HG03432 (cell line): ENCODE results near the gene TMEM223.
"Not testable (repeated sequence)": the region's sequence is repeated elsewhere in the genome, so short reads cannot be mapped to it uniquely, and the experiment has no call there.

ENCODE experiments used
- ATAC-seq: cut with Tn5 transposase; IDR thresholded peaks from one replicate; pipeline ENCODE4 v1.9.1; 2021; ENCODE audit warnings: mild to moderate bottlenecking, moderate library complexity; ENCODE audit not compliant: unreplicated experiment

Gene TMEM223

DNA sequence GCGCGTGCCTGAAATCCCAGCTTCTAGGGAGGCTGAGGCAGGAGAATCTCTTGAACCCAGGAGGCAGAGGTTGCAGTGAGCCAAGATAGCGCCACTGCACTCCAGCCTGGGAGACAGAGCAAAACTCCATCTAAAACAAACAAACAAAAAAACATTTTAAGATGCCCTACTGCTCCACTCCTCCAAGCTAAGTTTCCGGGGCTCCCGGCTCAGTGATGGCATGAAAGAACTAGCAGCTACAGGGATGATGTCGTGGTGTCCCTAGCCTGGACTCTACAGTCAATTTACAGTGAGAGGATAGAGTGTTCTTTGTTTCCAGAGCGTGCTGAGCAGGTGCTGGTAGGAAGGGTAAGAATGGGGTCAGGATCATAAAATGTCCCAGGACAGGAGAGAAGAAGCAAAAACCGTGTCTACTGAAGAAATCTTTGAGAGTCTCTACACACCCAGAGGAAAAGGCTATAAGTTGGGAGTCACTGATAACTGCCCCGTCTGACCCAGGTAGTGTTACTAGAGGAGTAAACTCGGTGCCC, 36.7 kb downstream of the TMEM223 start:
- no peak for ATAC-seq

DNA sequence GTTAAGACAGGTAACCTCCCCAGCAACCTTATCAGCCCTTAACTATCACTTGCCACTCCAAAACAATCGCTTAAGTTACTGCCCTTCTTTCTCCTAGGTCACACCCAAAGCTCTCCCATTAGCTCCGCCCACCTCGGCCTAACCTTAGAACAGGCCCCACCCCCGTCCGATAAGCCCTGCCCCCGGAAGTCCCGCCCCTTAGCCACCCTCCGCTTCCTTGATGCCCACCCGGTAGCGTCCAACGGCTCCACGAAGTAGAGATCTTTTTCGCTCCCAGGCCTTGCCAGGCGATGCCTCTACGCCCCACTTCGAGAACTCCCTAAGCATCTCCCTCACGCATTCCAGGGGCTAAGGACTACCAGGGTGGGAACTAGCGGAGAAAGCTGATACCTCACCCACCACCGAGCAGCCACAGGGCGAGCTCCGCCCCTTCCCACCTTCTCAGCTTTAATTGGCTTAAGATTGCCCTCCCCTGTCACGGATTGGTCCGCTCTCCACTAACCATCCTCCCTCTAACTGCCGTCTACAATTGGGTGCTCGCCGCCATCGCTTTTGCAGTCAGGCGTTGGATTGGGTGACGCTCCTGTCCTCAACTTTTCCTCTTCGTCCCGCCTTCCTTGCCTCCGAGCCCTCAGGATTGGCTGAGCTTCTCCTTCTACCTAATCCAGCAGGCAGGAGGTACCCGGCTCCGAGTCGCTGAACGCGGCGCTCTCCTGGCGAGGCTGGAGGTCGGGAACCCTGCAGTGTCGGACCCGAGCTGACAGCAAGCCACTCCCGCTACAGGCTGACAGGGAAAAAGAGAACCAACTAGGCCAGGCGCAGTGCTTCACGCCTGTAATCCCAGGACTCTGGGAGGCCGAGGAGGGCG, 37.8 kb downstream of the TMEM223 start, which contains the start of gene ZBTB3:
Gene ZBTB3, minus strand, starts transcription at position 425 of the 868 bp plus-strand sequence. CDS start 496 bp downstream, outside the sequence.
- ATAC-seq, result peak; percentile 94

DNA sequence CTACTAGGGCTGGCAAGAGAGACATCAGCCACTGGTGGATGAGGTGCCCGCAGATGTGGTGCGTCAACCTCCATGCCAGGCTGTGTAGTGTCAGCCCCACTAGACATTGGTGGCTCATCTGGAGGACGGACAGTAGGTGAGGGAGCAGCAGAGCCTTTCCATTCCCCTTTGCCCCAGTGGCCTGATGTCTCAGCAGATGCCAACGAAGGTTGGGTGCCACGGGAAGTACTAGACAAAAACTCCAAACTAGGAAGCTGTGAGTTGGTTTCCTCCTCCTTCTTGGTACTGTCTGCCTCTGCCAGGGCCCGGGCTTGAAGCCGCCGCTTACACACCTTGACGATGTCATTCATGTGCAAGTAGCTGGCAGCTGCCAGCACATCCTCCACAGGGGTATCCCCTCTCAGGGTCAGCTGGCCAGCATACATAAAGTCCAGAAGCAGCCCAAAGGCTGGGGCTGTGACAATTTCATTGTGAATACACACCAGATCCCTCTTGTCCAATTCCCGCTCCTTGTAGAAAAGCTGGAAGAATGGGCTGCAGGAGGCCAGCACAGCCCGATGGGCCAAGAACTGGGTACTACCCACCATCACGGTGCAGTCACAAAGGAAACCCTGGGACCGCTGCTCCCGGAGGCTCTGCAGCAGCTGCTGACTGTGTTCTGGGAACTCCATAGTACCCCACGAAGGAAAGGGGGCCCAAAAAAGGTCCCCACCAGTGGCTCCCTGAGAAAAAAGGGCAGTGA, 38.6 kb downstream of the TMEM223 start:
- ATAC-seq, result peak; percentile 1

DNA sequence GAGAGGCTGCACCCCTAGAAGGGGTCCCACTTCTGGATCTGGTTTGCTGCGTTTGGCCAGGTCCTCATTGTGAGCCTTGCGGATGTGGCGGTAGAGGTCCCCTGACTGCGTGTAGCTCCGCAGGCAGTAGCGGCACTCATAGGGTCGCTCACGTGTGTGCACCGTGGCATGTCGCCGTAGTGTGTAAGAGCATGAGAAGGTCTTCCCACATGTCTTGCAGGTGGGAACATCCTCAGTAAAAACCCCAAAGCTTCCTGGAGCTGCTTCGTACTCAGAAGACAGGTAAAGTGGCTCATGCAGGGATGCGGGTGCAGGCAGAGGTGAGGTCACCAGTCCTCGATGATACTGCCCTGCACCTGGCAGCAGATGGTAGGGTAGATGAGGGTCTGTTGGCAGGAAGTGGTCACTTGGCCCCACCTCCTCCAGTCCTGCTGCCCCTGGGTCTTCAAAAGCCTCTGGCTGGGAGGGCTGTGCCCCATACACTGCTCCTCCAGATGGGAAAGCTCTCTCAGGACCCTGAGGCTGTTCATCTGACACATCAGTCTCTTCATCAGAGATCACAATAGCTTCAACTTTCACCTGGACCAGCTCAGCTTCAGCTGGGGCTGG, 39.5 kb downstream of the TMEM223 start:
- no peak for ATAC-seq

DNA sequence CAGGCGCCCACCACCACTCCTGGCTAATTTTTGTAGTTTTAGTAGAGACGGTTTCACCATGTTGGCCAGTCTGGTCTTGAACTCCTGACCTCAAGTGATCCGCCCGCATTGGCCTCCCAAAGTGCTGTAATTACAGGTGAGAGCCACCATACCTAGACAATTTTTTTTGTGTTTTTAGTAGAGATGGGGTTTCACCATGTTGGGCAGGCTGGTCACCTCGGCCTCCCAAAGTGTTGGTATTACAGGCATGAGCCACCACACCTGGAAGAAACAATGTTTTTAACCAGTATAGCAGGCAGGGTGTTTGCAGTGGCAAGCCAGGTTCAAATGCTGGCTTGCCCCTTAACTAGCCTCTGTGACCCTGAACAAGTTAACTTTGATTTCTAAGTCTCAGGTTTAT, 41.9 kb downstream of the TMEM223 start:
- not testable (repeated sequence) for ATAC-seq

DNA sequence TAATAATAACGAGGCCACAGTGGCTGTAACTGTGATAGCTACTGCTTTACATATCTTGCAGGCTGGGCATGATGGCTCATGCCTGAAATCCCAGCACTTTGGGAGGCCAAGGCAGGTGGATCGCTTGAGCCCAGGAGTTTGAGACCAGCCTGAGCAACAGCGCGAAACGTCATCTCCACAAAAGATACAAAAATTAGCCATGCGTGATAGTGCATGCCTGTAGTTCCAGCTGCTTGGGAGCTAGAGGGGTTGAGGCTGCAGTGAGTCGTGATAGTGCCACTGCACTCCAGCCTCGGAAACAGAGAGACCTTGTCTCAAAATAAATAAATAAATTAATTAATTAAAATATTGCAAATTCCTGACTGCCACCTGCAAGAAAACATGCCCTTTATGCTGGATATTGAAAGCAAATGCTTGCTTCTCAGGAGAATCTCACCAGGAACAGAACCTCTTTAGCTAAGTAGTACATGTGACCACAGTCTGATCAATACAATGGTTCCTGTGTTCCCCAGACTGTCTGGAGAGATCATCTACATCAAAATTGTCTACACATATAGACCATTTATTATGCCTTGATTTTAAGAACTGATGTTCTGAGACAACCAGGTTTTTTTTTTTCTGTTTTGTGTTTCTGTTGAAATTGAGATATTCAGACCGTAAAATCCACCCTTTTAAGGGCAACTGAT, 44.2 kb downstream of the TMEM223 start:
- no peak for ATAC-seq
